GM19372 (cell line): ENCODE data around the gene INPP5K.

Experiments
- ATAC-seq: cut with Tn5 transposase; IDR thresholded peaks from one replicate; pipeline ENCODE4 v1.9.1; 2021; ENCODE audit warnings: mild to moderate bottlenecking, low read depth, moderate library complexity; ENCODE audit not compliant: unreplicated experiment

The INPP5K gene

GRCh38 chr17:1487939-1488825 lies 28.2 kb downstream of the INPP5K start:
- ATAC-seq: no peak

- ATAC-seq: no peak
These were observed 29.4 kb downstream of the INPP5K start for GRCh38 chr17:1486802-1487695.

GRCh38 chr17:1485423-1486376 lies 30.7 kb downstream of the INPP5K start:
- no peak for ATAC-seq

- no peak for ATAC-seq
These were observed 31.6 kb downstream of the INPP5K start for GRCh38 chr17:1484676-1485422.

- ATAC-seq: no peak
These were observed 32.3 kb downstream of the INPP5K start for GRCh38 chr17:1484060-1484535.

- no peak for ATAC-seq
These were observed 33.7 kb downstream of the INPP5K start for GRCh38 chr17:1482680-1483079.

GRCh38 chr17:1481736-1482135 lies 34.7 kb downstream of the INPP5K start:
- ATAC-seq: no peak

GRCh38 chr17:1480747-1481465 lies 35.5 kb downstream of the INPP5K start:
- no peak for ATAC-seq

- ATAC-seq: no peak
These were observed 38.0 kb downstream of the INPP5K start for GRCh38 chr17:1478418-1478817.

- ATAC-seq: no peak
These were observed 41.0 kb downstream of the INPP5K start for GRCh38 chr17:1475321-1475854.

- peak; percentile 67 for ATAC-seq
These were observed 41.8 kb downstream of the INPP5K start for GRCh38 chr17:1474402-1475189.

- no peak for ATAC-seq
These were observed 42.6 kb downstream of the INPP5K start for GRCh38 chr17:1473841-1474240.

GRCh38 chr17:1473170-1473569 lies 43.2 kb downstream of the INPP5K start:
- no peak for ATAC-seq

- no peak for ATAC-seq
These were observed 44.2 kb downstream of the INPP5K start for GRCh38 chr17:1471911-1472821.

- ATAC-seq: no peak
These were observed 44.9 kb downstream of the INPP5K start for GRCh38 chr17:1471490-1471889.

GRCh38 chr17:1470755-1471462 lies 45.5 kb downstream of the INPP5K start:
- ATAC-seq: no peak
